A375 (cell line): ENCODE measurements around the gene FOXL1. TPM values are rescaled to one million over a fixed set of nuclear protein-coding genes. Genes with fewer than 3 reads are reported as not detected.

ENCODE experiments used
- total RNA-seq: library from RNA; depleted of rRNA; stranded (reverse); fragments of >200 nt; shearing (Covaris generic); gene quantifications from 2 replicates; pipeline ENCODE4 v1.2.3, GENCODE V29; 2014; rRNA removed

The FOXL1 gene
- total RNA-seq: 3.6 and 3.9 TPM in 2 replicates

DNA sequence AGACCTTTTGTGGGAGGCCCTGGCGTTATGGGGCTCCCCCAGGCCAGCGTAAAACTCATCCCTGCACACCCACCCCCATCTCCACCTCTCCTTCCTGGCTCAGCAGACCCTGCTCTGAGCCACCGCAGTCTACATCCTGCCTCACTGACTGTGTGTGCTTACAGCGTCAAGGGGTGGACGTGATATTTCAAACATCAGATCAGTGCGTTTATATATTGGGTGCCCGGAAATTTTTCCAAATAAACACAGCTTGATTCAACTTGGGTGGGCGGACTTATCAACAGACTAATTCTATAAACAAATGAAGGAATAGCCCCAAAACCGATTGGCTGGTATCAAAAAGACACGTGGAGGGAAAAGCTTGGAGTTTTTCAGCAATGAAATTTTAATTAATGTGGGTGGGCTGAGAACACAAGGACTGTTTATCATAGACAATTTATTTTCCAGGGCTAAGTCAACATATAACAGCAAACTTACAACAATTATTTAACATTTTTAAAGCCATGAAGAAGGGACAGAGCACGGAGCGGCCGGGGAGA, at the start of gene FOXL1:
FOXL1 (plus strand) TSS at position 489 of the 539 bp plus-strand sequence. CDS start 175 bp downstream, outside the sequence.

DNA sequence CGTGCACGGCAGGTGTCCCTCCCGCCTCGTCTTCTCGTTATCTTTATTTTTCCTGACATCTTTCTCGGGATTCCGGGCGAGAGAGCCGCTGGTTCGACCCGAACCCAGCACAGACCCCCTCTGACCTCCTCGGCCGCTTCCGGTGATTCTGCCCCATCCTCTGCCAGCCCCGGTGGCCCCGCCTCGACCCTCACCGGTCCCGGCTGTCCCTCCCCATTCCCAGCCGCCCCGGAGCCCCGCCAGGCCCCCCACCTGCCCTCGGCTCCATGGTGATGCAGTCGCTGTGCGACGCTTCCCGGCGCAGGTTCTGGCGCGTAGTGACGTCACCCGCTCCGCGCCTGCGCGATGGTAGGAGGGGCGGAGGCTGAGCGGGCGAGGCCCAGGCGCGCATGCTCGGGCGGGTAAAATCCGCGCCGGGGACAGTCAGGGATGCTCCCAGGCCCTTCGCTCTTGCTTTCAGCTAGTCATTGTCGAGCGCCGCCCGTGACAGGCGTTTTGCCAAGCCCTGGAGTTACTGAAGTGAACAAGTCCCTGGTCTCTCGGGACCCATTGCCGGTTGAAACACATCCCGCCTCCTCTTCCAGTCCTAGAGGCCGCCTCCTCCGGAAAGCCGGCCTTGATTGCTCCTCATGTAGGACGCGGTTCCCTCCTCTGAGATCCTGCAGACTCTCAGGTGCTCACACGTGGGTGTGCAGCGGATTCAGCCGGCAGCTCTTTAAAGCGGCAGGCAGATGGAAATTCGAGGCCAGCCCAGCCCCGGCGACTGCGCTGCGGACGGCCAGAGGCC, 23.2 kb upstream of the FOXL1 start, which contains the start of gene MTHFSD:
MTHFSD (minus strand) TSS at position 319 of the 787 bp plus-strand sequence; CDS start at position 268, 51 bp downstream.

DNA sequence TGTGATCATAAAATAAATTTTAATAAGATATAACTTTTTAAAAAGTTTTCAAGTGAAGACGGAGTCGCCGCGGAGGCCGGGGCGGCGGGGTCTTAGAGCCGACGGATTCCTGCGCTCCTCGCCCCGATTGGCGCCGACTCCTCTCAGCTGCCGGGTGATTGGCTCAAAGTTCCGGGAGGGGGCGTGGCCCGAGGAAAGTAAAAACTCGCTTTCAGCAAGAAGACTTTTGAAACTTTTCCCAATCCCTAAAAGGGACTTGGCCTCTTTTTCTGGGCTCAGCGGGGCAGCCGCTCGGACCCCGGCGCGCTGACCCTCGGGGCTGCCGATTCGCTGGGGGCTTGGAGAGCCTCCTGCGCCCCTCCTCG, 11.8 kb upstream of the FOXL1 start, which contains the start of gene FOXC2:
FOXC2 (plus strand) TSS at position 229 of the 365 bp plus-strand sequence. CDS start 507 bp downstream, outside the sequence.

Other genes starting within 250 kb of the FOXL1 start
- gene FOXF1, start 68.0 kb upstream of the FOXL1 start, total RNA-seq: 1.1 TPM in 2 replicates
- gene MTHFSD, start 23.3 kb upstream of the FOXL1 start, total RNA-seq: 14.6 and 23.3 TPM in 2 replicates
- 6.9 and 9.2 TPM in 2 replicates for gene FOXC2, start 11.7 kb upstream of the FOXL1 start, total RNA-seq